GM19463 (cell line): ENCODE measurements around the gene FAM170B.

Experiments used
- ATAC-seq: cut with Tn5 transposase; IDR thresholded peaks from one replicate; pipeline ENCODE4 v1.9.1; 2021; ENCODE audit warnings: mild to moderate bottlenecking, moderate library complexity; ENCODE audit not compliant: unreplicated experiment

Gene FAM170B

GRCh38 chr10:49133706-49134248 is at the start of gene FAM170B:
TSS of gene FAM170B (minus strand) at chr10:49134021. CDS start at chr10:49133918, 103 bp downstream.
- ATAC-seq: no peak

- no peak for ATAC-seq
Measured at GRCh38 chr10:49182776-49183175, 49.0 kb upstream of the FAM170B start.

- ATAC-seq: no peak
Measured at GRCh38 chr10:49180444-49180860, 46.6 kb upstream of the FAM170B start.

GRCh38 chr10:49179699-49180443 is 46.0 kb upstream of the FAM170B start:
- peak; percentile 19 for ATAC-seq

- ATAC-seq: no peak
Measured at GRCh38 chr10:49178489-49179471, 45.0 kb upstream of the FAM170B start.

- ATAC-seq: peak; percentile 80
Measured at GRCh38 chr10:49177391-49178355, 43.9 kb upstream of the FAM170B start.

- peak; percentile 1 for ATAC-seq
Measured at GRCh38 chr10:49176310-49177268, 42.8 kb upstream of the FAM170B start.

GRCh38 chr10:49175587-49176309 is 41.9 kb upstream of the FAM170B start:
- ATAC-seq: no peak

GRCh38 chr10:49174926-49175500 is 41.2 kb upstream of the FAM170B start:
- no peak for ATAC-seq

GRCh38 chr10:49174261-49174925 is 40.6 kb upstream of the FAM170B start:
- no peak for ATAC-seq

GRCh38 chr10:49173853-49174252 is 40.0 kb upstream of the FAM170B start:
- ATAC-seq: no peak

- ATAC-seq: no peak
Measured at GRCh38 chr10:49173201-49173772, 39.5 kb upstream of the FAM170B start.

- no peak for ATAC-seq
Measured at GRCh38 chr10:49172777-49173132, 38.9 kb upstream of the FAM170B start.

GRCh38 chr10:49172061-49172776 is 38.4 kb upstream of the FAM170B start:
- no peak for ATAC-seq

GRCh38 chr10:49171326-49172060 is 37.7 kb upstream of the FAM170B start:
- no peak for ATAC-seq
